C1 segment of cervical spinal cord (tissue), 14 donors: Measurements from ENCODE around the gene MKX.

Source experiments
- DNase-seq, 14 donors: peaks; one replicate each; lab custom pipeline; 2025; lab: John Stamatoyannopoulos, UW

The MKX gene, protein sequence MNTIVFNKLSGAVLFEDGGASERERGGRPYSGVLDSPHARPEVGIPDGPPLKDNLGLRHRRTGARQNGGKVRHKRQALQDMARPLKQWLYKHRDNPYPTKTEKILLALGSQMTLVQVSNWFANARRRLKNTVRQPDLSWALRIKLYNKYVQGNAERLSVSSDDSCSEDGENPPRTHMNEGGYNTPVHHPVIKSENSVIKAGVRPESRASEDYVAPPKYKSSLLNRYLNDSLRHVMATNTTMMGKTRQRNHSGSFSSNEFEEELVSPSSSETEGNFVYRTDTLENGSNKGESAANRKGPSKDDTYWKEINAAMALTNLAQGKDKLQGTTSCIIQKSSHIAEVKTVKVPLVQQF

DNA sequence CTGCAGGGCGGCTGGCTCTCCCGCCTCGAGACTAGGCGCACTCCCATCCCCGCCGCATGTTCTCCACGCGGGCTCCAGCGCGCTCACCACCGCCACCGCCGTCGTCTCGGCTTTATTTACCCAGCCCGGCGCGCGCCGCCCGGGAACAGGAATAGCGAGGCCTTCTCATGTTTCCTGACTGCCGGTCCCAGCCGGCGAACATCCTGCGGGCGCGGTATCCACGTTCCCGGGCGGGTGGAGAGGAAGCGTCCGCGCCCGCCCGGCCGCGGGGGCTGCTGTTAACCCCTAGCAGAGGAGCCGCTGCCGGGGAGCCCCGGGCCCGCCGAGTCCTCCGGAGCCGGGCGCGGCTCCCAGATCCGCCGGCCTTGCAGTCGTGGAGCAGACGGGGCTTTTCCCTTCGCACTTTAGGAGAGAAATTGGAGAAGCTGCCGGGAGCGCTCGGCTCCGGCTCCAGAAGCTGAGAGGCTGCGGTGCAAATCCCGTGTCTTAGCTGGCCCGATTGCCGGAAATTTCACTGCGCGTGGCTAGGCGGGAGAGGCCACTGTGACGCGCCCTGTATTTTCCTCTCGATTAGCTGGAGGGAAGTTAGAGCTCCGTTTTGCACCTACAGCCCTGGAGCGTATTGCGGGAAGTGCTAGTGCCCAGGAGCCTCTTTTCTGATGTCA lies at the start of gene MKX:
MKX (minus strand) TSS at position 88 of the 665 bp plus-strand sequence. CDS start 2,404 bp downstream, outside the sequence.
- no peak for DNase-seq

DNA sequence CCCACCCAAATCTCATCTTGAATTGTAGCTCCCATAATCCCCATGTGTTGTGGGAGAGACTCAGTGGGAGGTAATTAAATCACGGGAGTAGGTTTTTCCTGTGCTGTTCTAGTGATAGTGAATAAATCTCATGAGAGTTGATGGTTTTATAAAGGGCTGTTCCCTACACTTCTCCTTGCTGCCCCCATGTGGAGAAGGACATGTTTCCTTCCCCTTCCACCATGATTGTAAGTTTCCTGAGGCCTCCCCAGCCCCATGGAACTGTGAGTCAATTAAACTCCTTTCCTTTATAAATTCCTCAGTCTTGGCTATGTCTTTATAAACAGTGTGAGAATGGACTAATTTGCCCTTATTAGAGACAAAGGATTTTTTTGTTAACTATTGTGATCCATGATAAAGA lies 48.5 kb upstream of the MKX start:
- no peak for DNase-seq

DNA sequence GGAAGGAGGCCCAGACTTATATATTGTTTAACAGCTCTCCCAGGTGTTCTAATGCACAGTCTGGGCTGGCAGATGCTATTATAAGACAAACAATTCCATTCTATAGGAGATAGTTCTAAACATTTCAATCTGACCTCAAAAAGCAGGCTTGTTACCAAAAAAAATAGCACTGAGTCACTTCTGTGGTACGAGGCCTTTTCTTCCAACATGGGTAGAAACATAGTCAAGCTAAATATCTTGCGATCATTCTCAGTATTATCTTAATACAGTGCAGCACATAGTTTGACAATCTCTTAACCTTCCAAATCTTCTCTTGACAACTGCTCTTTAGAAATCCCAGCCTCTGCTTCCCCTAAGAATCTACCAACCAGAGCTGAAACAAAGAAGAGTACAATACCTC lies 46.6 kb upstream of the MKX start:
- no peak for DNase-seq

DNA sequence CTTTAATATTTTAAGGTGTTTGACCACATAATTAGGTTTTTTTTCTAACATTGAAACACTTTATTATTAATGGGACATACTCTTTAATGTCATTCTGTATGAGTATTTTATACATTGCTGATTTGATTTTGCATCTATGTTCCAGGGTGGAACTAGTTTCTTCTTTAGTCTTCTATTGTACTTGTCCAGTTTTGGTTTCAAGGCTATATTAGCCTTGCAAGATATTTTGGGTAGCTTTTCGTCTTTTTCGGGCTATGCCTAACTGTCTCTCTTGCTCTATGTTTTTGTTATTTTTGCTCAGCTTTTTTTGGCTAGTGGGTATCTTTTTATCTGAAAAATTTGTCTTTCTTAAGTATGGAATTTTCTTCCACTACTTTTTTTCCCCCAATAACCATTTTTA lies 38.7 kb upstream of the MKX start:
- no peak for DNase-seq

DNA sequence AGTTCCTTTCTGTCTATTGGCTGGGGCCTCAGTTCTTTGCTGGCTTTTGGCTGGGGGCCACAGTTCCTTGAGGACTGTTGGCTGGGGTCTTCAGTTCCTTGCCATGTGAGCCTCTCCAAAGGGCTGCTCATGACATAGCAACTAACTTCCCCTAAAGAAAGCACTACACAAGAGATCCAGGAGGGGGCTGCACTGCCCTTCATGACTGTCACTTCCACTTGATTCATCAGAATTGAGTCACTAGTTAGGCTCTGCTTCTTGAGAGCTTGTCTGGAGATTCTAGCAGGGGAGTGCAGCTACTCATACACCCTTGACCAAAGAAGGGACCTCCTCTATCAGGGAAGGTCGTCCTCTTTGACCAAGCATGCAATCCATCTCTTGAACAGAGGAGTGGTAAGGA lies 38.0 kb upstream of the MKX start:
- DNase-seq: no peak

DNA sequence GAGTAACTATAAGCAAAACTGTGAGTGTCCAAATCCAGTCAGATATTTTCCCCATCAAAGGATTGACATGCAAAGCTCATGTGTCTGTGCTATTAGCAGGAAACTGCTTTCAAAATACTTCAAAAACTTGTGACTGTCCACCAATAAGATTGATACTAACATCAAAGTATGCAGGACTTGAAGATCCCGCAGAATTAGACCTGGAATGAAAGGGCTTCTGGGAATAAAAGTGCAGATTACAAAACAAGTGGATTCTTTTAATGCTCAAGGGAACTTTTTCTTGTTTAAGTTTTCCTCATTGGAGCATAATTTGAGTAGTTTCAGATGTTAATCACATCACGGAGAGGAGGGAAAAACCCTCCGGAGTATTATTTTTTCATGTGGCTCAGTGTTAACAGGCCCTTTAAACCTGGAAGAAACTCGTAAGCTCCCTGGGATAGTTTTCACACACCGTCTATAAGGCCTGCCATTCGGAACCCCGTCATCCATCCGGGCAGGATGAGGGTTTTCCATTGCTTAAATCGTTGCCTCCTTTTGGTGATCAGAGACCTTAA lies 33.9 kb upstream of the MKX start:
- DNase-seq: no peak

DNA sequence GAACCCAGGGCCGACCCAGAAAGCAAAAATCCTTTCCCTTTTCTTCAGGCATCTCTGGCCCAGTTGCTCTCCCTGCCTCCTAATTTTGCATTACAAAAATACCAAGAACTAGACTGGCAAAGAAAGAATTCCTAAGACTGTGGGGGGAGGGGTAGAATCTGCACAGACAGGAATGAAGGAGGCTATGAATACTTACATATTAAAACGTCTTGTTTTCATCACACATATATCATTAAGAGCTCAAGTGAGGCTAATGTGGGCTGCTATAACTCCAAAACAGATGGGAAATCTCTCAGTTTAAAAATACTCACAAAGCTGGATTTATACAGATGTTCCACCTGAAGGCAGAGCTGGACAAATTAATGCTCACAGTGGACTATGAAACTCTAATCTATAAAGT lies 29.2 kb upstream of the MKX start:
- DNase-seq: no peak

DNA sequence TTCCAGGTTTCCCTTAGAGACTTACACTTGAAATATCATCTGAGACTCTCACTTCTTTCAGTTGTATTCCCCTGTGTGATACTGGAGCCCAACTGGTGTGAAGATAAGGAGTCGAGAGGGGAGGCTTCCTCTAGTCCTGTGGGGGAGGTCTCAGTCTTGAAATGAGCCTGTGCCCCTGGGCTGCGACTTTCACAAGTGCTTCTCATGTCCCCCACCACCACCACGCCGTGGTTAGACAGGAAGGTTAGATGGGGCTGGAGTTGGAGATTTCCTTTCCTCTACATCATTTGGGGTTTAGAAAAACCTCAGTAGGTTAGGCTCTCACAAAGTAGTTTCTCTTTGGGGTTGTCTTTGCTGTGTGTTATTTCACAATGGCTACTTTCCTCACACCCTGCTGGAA lies 25.6 kb upstream of the MKX start:
- no peak for DNase-seq

DNA sequence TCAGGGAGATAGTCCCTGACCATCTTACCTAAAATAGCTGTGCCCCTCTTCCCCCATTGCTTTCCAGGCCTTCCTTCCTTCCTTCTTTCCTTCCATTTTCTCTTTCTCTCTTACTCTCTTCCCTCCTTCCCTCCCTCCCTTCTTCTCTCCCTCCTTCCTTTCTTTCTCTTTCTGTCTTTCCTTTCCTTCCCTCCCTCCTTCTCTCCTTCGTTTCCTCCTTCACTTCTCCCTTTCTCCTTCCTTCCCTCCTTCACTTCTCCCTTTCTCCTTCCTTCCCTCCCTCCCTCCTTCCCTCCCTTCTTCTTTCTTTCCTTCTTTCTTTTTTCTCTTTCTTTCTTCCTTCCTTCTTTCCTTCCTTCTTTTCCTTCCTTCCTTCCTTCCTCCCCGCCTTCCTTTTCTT lies 24.6 kb upstream of the MKX start:
- no peak for DNase-seq

DNA sequence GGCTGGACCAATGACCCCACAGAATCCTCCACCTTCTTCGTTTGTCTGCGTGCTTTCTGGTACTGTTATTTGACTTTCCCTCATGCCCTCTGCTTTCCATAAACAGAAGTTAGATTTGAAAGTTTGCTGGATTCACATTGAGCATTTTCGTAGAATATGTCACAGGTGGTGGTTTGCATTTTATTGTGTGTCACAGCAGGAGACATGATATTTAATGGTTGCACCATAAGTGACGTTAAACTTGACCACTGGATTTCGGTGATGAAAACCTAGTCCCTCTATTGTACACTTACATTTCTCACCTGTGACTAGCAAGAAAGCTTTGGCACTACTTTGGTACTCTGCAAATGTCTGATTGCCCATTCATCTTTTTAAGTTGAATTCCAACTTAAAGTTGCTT lies 15.2 kb upstream of the MKX start:
- no peak for DNase-seq

DNA sequence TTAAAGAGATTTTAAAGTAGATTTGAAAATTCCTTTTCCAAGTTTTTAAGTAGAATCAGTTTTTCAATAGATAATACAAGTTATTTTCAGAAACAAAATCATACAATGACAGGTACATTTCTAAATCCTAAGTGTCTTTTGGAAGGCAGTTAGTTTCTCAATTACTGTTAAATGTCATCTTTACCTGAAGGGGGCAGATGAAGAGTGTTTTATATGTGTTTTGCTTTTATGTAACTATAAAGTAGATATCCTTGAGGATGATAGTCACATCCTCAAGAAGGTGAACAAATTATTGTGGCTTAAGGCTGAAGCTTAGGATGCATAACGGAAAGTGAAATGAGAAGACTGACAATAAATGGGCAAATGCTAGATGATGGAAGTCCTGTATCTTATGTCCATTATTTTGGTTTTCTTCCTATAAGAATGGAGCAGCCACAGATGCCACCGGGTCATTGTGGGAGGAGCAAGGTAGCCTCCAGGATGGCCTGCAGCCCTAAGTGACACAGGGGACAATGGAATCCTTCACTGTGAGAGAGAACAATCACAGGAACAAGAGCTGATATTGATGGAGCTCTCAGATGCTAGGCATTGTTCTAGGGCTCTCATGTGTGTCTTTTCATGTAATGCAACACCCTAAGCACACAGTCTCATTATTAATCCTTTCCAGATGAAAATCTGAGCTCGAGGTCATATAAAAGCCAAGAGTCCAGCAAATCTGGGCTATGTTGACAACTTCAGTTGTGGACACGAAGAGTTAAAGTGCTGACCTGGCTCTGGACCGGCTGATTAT lies 14.1 kb upstream of the MKX start:
- DNase-seq: no peak

DNA sequence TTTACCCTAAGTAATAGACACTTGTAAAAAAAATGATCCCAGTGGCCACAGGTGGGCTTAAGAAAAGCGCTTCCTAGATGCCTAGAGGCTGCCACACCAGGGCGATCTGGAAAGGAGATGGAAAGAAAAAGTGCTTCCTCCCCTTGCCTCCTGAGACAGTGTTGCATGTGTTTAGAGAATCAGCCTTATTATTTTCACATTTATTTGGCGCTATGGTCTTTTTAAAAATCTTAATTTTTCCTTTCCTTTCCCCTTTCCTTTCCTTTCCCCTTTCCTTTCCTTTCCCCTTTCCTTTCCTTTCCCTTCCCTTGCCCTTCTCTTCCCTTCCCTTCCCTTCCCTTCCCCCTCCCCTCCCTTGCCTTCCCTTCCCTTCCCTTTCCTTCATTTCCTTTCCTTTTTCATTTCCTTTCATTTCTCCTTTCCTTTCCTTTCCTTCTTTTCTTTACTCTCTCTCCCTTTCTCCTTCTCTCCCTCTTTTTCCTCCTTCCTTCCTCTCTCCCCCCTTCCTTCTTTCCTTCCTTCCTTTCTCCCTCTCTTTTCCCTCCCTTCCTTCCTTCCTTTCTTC lies 7.1 kb upstream of the MKX start:
- no peak for DNase-seq

DNA sequence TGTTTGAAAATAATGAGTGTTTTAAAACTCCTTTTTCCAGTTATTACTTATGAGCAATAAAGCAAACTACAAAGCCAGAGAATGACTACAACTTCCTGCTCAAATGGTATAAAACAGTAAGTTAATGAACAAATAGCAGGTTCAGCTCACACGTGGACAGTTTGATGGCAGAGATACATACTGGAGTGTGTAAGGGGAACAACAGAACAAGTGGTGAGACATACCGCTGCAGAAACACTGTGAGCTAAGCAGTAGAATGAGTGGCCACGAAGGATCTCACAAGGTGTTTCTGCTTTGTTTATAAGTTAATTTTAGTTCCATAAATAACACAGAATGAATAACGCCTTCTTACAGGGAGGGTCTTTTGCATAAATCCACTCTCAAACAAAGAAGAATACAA lies 3.0 kb upstream of the MKX start:
- DNase-seq: no peak

DNA sequence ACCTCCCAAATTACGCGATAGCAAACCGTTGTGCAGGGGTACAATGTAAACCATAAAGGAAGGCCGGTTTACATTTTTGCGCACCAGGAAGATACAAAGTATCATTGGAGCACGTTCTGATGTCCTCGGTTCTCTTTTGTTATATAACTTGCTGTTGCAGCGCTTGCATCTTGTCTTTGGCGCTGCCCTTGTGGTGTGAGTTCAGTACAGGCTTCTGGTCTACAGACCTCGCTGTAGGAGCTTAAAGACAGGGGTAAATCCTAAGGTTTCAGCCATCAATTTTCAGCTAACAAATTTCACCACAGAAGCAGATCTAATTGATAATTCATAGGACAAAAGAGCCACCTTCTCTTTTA lies 1.5 kb upstream of the MKX start:
- no peak for DNase-seq

DNA sequence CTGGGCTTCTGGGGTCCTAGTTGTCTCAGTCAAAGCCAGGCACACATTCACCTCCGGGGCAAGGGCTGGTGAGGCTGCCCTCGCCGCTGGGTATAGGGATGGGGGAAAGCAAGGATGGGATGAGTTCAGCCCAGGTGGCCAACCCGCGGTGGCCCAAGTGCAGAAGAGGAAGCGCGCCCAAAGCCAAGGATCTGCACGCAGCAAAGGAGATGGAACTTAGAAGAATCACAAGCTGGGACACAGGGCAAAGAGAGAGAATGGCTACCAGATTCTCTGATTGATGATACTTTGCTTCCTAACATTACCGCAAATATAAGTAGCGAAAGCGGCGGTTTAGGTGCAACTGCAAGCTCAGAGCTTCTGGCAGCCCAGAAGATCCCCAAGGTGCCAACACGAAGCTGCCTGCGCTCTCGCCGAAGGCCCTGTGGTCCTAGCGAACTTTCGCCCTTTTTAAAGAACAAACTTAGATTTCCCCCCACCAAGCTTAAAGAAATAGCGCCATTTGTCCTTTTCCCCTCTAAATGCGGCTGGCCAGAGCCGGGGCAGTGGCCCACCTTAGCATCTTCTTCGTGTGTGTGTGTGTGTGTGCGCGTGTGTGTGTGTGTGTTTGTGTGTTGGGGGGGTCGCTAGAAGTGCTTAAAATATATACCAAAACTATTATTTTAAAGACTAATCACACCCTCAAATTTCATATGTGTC lies 927 bp upstream of the MKX start:
- no peak for DNase-seq

DNA sequence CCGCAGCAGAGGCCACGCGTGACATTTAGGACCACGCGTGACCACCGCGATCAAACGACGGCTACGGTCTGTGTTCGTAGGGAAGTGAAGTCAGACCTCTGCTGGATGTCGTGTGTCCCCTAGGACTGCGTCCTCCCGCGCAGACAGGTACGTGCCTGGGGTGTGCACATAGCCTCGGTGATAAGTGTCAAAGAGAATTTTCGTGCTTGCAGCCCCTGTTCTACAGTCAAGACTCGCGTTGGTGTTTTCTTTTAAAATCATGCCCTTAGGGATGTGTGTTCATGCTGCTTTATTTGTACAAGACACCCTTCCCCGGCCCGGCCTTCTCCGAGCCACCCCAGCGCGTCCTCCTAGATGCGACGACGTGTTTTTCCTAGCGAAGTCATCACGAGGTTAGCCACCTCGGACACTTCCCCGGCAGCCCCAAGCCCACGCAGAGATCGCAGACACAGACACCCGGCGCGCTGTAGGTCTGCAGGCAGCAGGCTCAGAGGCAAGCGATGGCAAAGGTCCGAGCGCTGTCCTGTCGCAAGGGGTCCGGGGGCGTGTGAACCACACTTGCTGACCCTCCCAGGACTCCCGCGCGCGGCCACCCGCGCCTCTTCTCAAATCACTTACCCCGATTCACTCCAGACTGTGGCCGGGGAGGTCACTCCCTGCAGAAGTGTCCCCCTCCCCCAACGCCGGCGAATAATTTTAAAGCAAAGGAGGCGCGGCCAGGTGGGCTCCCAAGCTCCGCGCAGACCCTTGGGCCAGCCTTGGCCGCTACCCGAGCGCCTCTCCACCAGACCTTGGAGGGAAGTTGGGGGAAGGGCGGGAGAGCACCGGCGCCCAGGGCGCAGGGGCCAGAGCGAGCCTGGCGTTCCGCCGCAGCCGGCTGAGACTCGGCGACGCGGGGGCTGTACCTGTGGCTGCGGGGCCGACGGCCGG lies 552 bp downstream of the MKX start:
- no peak for DNase-seq

DNA sequence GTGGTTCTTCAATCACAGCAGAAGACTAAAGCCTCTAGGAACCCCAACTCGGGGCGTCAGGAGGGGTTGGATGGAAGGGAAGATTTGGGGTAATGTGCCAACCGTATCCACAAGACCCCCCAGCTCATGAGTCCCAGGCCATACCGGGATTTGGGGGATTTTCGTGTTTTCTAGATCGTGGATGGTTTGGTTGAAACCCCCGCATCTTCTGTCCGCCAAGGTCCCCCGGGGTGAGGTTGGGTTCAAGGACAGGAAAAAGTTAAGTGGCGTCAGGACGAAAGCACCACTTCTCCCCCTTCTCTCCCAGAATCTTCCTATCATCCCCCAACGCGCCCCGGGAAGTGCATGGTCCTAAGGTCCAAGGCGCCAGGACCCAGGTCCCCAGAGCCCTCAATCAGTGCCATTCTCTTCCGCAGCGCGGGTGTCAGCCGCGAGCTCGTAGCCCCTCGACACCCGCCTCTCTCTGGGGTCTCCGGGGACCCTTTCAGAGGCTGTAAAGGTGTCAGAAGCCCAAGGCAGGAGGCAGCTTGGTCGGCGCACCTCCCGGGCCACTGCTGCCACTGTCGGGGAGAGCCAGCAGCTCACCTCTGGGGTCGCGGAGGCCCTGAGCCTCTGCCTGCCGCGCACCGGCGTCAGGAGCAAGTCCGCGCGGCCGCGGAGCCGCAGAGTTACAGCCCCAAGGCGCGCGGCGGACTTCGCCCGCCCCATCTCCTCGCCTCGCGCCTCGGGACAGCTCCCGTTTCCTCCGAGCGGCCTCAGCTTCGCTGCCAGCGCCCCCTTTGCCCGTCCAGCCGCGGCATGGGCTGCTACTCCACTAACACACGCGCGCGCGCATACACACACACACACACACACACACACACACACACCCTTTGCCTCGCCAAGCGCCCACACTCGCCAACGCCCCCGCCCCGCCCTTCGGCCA lies 1.5 kb downstream of the MKX start:
- DNase-seq: peak in 1 of 14 donors; percentile 12

DNA sequence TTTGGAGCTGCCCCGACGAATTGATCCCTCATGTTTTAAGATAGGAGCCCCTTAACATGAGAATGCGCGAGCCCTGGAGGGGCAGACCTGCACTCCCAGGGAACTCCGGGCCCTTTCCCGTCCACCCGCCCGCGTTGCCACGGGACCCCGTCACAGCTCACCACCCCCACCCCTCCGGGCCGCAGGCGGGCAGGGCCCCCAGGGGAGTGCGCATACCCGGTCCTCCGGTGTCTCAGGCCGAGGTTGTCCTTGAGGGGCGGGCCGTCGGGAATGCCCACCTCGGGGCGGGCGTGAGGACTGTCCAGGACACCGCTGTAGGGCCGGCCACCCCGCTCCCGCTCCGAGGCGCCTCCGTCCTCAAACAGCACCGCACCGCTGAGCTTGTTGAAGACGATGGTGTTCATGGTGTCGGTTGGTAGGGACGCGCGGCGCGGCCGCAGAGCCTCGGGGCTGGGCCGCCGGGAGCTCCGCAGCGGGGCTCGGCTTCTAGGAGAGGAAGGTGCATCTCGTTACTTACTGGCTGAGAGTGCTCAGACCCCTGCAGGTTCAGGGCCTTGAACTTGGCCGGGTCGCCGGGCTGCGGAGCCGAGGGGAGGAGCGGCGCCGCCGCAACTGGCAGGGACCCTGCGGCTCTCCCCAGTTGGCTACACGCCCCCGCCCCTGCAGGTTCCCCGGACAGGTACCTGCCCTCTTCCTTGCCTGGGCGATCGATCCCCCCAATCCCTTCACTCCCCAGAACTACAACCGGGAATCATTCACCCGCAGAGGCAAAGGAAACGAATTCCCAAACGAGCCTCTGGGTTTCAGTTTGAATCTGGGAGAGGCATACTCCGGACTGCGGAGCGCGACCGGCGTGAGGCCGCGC lies 2.4 kb downstream of the MKX start:
- DNase-seq: peak in 4 of 14 donors; percentile 12 to 56 (median 29)
